ENCODE data around the gene FUCA1.
"Not testable (repeated sequence)": the region's sequence is repeated elsewhere in the genome, so short reads cannot be mapped to it uniquely, and the experiment has no call there.

The FUCA1 gene

DNA sequence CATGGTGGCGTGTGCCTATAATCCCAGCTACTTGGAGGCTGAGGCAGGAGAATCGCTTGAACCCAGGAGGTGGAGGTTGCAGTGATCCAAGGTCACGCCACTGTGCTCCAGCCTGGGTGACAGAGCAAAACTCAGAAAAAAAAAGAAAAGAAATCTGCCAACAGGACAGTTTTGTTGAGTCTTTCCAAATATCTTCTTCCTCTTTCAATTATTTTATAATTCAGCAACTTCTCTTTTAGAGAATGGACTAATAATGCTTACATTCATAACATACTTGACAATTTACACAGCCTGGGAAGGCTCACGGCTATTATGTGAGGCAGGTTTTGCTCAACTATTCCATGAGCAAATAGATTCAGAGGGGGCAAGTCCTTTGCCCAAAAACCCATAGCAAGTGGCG is 27.0 kb upstream of the FUCA1 start:
- DNase-seq = no peak

- no peak for DNase-seq
These were observed 21.0 kb upstream of the FUCA1 start for GRCh38 chr1:23889074-23889473.

GRCh38 chr1:23885222-23885621 is 17.1 kb upstream of the FUCA1 start:
- DNase-seq = no peak

DNA sequence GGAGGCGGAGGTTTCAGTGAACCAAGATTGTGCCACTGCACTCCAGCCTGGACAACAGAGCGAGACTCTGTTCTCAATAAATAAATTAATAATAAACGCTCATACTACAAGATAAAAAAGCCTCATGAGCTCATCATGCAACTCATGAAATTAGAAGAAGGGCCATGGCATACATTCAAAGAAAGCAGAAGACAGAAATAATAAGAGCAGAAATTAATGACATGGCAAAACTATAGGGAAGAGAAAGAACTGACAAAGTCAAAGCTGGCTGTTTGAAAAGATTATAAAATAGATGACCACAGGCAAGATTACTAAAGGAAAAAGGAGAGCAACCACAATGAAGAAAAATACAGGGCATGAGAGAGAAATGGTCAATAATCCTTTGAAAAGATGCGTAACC is 14.7 kb upstream of the FUCA1 start:
- no peak for DNase-seq

- DNase-seq = no peak
These were observed 11.7 kb upstream of the FUCA1 start for GRCh38 chr1:23879809-23880208.

GRCh38 chr1:23878668-23879067 is 10.6 kb upstream of the FUCA1 start:
- no peak for DNase-seq

DNA sequence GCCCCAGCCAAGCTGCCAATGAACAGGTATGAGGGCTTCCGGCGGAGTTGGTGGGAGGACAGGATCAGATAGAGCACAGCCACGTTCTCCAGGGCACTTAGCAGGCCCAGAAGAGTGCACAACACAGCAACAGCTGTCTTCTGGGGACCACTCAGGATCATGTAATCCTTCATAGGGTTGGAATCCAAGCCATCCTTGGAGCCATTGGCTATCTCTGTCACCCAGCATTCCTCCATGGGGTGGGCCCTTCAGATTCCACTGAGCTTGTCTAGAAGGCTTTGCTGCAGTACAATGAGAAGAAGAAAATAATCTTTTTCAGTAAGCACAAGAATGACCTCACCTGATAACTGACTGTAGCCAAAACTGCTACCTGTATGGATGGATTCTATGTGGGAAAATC is 7.3 kb upstream of the FUCA1 start:
- no peak for DNase-seq

GRCh38 chr1:23872421-23872820 is 4.3 kb upstream of the FUCA1 start:
- no peak for DNase-seq

GRCh38 chr1:23869051-23869450 is 961 bp upstream of the FUCA1 start:
- no peak for DNase-seq

DNA sequence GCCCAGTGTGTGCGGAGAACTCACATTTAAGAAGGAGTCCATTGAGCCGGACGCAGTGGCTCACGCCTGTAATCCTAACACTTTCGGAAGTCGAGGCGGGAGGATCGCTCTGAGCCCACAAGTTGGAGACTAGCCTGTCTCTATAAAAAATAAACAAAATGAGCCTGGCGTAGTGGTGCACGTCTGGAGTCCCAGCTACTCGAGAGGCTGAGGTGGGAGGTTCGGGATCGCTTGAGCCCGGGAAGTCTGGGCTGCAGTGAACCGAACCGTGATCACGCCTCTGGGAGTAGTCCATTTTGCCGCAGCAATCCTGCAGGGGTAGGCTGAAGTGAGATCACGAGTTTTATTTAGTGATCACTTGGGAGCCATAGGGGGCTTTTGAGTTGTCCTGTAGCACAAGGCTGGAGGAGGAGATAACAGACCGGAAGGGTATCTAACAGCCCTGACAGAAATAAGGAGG is 497 bp upstream of the FUCA1 start:
- no peak for DNase-seq

- DNase-seq = no peak
These were observed 572 bp downstream of the FUCA1 start for GRCh38 chr1:23867542-23867894.

- no peak for DNase-seq
These were observed 2.6 kb downstream of the FUCA1 start for GRCh38 chr1:23865543-23865930.

GRCh38 chr1:23864801-23865542 is 3.1 kb downstream of the FUCA1 start:
- no peak for DNase-seq

GRCh38 chr1:23862640-23863039 is 5.5 kb downstream of the FUCA1 start:
- DNase-seq = no peak

DNA sequence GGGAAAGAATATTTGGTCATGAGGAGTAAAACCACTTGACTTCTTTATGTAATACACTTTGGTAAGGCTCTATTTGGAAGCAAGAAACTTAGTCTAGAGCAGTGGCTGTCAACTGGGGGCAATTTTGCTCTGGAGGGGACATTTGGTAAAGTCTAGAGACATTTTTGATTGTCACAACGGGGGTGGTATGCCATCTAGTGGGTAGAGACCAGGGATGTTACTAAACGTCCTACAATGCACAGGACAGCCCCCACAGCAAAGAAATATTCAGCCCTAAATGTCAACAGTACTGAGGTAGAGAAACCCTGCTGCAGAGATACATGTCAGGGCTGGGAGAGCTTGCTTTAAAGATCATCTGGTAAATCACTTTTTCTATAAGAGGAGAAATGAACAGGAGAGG is 13.5 kb downstream of the FUCA1 start:
- DNase-seq = peak in 1 of 2 experiments; percentile 15

DNA sequence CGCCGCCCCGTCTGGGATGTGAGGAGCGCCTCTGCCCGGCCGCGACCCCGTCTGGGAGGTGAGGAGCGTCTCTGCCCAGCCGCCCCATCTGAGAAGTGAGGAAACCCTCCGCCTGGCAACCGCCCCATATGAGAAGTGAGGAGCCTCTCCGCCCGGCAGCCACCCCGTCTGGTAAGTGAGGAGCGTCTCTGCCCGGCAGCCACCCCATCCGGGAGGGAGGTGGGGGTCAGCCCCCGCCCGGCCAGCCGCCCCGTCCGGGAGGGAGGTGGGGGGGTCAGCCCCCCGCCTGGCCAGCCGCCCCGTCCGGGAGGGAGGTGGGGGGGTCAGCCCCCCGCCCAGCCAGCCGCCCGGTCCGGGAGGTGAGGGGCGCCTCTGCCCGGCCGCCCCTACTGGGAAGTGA is 15.0 kb downstream of the FUCA1 start:
- DNase-seq = not testable (repeated sequence)

DNA sequence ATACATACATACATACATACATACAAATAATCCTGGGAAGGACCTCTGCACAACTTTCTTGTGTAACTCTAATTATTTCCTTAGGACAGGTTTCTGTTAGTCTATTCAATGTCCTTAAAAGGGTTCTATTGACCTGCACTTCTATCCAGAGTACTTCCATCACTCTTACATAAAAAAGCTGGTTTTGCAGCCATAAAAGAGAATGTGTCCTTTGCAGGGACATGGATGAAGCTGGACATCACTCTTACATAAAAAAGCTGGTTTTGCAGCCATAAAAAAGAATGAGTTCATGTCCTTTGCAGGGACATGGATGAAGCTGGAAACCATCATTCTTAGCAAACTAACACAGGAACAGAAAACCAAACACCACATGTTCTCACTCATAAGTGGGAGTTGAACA is 16.7 kb downstream of the FUCA1 start:
- DNase-seq = not testable (repeated sequence)

DNA sequence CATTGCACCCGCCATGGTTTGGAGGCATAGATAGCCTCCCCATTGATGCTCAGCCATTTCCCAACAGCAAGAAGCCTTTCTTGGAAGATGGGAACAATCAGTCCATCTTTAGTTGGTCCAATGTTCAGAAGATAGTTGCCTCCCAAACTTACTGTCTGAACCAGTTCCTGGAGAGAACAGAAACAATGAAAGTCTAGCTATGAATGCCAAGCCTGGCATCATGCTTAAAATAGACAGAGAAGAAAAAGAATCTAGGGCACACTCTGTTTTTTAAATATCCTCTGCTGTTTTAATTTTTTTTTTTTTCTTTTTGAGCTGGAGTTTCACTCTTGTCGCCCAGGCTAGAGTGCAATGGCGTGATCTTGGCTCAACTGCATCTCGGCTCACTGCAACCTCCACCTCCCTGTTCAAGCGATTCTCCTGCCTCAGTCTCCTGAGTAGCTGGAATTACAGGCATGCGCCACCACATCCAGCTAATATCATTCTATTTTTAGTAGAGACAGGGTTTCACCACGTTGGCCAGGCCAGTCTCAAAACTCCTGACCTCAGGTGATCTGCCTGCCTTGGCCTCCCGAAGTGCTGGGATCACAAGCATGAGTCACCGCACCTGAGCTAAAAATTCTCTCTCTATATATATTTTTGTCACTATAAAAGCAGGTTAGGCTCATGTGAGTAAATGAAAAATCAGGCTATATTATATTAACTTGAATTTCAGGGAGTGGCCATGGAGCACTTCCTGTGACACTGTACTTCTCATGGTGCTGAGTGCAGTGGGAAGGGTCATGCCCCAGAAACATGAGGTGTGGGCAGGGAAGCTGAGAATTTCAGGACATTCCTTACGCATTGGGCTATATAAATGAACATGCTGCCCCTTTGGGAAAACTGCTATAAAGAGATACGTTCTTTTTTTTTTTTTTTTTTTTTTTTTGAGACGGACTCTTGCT is 19.1 kb downstream of the FUCA1 start:
- DNase-seq = no peak

DNA sequence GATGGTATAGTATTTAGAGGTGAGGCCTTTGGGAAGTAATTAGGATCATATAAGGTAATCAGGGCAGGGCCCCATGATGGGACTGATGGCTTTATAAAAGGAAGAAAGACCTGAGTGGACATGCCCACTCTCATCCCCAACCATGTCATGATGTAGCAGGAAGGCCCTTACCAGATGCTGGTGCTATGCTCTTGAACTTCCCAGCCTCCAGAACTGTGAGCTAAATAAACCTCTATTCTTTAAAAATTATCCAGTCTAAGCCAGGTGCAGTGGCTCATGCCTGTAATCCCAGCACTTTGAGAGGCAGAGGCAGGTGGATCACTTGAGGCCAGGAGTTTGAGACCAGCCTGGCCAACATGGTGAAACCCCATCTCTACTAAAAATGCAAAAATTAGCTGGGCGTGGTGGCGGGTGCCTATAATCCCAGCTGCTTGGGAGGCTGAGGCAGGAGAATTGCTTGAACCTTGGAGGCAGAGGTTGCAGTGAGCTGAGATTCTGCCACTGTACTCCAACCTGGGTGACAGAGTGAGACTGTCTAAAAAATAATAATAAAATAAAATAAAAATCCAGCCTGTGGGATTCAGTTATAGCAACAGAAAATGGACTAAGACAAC is 20.5 kb downstream of the FUCA1 start:
- not testable (repeated sequence) for DNase-seq

GRCh38 chr1:23845163-23845562 is 22.9 kb downstream of the FUCA1 start:
- DNase-seq = no peak

- no peak for DNase-seq
These were observed 24.4 kb downstream of the FUCA1 start for GRCh38 chr1:23843644-23844043.

GRCh38 chr1:23838401-23838866 is 29.7 kb downstream of the FUCA1 start:
- DNase-seq = peak in 1 of 2 experiments; percentile 25

DNA sequence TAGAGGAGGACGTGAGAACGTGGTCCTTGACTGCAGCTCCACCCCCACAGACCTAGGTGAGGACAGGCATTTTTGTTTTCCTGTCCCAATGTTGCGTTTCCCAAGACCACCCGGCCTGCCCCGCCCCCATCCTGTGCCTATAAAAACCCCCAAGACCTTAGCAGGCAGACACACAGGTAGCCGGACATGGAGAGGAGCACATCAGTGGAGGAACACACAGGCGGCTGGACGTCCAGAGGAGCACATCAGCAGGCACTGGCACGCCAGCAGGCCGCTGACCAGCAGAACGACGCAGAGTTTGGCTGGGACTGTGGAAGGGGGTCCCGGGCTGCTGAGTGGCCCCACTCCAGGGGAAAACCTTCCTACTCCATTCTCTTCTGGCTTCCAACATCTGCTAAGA is 30.2 kb downstream of the FUCA1 start:
- DNase-seq = no peak

GRCh38 chr1:23836037-23836436 is 32.1 kb downstream of the FUCA1 start:
- no peak for DNase-seq
